Measurements from ENCODE around the gene PSENEN.

The PSENEN gene

DNA sequence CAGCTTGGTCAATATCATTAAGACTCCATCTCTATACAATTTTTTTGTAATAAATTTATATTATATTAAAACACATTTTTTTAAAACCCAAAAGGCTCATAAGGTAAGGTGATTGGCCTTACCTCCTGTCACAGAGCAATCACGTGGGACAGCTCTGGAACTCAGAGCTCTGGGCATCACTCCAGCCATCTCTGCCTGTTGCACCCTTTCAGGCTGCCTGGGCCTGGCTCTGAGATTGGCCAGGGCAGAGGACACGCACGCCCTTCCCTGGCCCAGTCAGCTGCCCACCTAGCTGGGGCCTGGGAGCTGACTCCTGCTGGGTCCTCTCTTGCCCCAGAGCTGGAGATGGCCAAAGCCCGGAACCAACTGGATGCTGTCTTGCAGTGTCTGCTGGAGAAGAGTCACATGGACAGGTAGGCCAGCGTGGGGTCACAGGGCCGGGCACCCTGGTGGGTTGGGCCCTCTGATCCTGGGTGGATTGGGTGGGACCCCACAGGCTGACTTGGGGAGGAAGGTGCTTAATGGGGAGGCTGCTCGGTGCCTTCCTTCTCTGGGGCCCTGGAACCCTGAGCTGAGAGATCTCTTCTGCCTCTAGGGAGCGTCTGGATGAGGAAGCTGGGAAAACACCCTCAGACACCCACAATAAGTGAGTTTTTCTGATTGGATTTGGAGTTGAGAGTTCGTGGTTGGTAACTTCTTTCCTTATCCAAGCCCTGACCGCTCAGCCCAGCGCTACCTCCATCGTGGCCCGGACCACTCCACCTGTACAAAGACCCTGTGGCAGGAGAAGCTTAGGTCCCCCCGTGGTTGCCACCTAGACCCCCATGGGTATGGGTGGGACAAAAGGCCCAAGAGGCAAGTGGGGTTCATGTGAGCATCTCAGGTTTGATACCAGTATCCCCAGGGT lies 6.6 kb downstream of the PSENEN start (continued):
- no peak for TF ChIP-seq ZFP3 (CRISPR knock-in tag; IDR thresholded peaks at IDR 0.05)

DNA sequence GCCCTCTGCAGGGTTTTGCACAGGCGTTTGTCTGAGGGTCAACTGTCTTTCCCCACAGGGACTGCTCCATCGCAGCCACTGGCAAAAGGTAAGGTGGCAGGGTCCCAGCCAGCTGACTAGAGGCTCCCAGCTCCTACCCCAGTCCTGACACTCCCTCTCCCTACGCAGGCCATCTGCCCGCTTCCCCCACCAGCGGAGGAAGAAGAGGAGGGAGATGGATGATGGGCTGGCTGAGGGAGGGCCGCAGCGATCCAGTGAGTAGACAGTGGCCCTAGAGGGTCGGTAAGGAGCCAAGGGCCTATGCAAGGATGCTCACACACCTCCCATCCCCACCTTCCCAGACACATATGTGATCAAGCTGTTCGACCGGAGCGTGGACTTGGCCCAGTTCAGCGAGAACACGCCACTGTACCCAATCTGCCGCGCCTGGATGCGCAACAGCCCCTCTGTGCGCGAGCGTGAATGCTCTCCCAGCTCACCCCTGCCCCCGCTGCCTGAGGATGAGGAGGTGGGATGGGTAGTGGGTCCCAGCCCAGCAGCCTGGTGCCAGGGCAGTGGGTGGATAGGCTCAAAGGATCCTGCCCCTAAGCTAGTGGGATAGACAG lies 7.4 kb downstream of the PSENEN start:
- TF ChIP-seq BACH2 (CRISPR knock-in tag; IDR thresholded peaks at IDR 0.05; ENCODE audit: borderline replicate concordance) = no peak
- no peak for TF ChIP-seq GLIS3 (CRISPR knock-in tag; IDR thresholded peaks at IDR 0.05)
- TF ChIP-seq CSDC2 (CRISPR knock-in tag; IDR thresholded peaks at IDR 0.05) = no peak
- no peak for TF ChIP-seq ZNF565 (CRISPR knock-in tag; conservative IDR thresholded peaks at IDR 0.05; ENCODE audit: low read depth)
- TF ChIP-seq OSR1 (CRISPR knock-in tag; IDR thresholded peaks at IDR 0.05) = no peak
- no peak for TF ChIP-seq ZFP30 (CRISPR knock-in tag; IDR thresholded peaks at IDR 0.05)
- TF ChIP-seq ZNF70 (CRISPR knock-in tag; IDR thresholded peaks at IDR 0.05) = no peak
- no peak for ATAC-seq

DNA sequence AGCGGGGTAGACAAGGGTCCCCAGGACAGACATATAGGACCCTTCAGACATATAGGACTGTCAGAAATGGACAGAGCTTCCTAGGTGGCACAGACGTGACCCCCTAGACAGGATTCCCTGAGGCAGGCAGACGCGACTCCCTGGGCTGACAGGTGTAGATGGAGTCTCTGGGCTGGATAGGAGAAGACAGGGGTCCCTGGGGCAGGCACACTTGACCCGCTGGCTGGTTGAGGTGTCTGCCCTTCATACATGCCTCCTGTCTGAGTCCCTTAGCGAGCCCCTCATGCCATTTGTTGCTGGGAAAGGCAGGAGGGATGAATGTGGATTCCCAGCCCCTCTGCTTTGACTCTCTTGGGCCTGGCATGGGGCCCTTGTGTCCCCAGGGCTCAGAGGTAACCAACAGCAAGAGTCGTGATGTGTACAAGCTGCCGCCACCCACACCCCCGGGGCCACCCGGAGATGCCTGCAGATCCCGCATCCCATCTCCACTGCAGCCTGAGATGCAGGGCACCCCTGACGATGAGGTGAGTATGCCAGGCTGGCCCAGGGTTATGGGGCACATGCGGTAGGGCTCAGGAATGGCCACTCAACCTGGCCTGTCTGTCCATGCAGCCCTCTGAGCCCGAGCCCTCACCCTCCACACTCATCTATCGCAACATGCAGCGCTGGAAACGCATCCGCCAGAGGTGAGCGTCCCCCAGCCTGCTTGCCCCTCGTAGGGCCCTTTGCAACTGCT lies 8.4 kb downstream of the PSENEN start:
- ATAC-seq = no peak
- TF ChIP-seq, protein P1, sequence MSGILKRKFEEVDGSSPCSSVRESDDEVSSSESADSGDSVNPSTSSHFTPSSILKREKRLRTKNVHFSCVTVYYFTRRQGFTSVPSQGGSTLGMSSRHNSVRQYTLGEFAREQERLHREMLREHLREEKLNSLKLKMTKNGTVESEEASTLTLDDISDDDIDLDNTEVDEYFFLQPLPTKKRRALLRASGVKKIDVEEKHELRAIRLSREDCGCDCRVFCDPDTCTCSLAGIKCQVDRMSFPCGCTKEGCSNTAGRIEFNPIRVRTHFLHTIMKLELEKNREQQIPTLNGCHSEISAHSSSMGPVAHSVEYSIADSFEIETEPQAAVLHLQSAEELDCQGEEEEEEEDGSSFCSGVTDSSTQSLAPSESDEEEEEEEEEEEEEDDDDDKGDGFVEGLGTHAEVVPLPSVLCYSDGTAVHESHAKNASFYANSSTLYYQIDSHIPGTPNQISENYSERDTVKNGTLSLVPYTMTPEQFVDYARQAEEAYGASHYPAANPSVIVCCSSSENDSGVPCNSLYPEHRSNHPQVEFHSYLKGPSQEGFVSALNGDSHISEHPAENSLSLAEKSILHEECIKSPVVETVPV (CRISPR knock-in tag; IDR thresholded peaks at IDR 0.05) = no peak
- TF ChIP-seq, protein P2, sequence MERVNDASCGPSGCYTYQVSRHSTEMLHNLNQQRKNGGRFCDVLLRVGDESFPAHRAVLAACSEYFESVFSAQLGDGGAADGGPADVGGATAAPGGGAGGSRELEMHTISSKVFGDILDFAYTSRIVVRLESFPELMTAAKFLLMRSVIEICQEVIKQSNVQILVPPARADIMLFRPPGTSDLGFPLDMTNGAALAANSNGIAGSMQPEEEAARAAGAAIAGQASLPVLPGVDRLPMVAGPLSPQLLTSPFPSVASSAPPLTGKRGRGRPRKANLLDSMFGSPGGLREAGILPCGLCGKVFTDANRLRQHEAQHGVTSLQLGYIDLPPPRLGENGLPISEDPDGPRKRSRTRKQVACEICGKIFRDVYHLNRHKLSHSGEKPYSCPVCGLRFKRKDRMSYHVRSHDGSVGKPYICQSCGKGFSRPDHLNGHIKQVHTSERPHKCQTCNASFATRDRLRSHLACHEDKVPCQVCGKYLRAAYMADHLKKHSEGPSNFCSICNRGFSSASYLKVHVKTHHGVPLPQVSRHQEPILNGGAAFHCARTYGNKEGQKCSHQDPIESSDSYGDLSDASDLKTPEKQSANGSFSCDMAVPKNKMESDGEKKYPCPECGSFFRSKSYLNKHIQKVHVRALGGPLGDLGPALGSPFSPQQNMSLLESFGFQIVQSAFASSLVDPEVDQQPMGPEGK (CRISPR knock-in tag; IDR thresholded peaks at IDR 0.05; ENCODE audit: borderline replicate concordance) = no peak
- TF ChIP-seq, protein P3, sequence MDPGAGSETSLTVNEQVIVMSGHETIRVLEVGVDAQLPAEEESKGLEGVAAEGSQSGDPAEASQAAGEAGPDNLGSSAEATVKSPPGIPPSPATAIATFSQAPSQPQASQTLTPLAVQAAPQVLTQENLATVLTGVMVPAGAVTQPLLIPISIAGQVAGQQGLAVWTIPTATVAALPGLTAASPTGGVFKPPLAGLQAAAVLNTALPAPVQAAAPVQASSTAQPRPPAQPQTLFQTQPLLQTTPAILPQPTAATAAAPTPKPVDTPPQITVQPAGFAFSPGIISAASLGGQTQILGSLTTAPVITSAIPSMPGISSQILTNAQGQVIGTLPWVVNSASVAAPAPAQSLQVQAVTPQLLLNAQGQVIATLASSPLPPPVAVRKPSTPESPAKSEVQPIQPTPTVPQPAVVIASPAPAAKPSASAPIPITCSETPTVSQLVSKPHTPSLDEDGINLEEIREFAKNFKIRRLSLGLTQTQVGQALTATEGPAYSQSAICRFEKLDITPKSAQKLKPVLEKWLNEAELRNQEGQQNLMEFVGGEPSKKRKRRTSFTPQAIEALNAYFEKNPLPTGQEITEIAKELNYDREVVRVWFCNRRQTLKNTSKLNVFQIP (CRISPR knock-in tag; IDR thresholded peaks at IDR 0.05; ENCODE audit: borderline replicate concordance, low read depth) = no peak
- TF ChIP-seq ZNF70 (CRISPR knock-in tag; IDR thresholded peaks at IDR 0.05) (no peak), ISL1 (CRISPR knock-in tag; IDR thresholded peaks at IDR 0.05) (no peak)

DNA sequence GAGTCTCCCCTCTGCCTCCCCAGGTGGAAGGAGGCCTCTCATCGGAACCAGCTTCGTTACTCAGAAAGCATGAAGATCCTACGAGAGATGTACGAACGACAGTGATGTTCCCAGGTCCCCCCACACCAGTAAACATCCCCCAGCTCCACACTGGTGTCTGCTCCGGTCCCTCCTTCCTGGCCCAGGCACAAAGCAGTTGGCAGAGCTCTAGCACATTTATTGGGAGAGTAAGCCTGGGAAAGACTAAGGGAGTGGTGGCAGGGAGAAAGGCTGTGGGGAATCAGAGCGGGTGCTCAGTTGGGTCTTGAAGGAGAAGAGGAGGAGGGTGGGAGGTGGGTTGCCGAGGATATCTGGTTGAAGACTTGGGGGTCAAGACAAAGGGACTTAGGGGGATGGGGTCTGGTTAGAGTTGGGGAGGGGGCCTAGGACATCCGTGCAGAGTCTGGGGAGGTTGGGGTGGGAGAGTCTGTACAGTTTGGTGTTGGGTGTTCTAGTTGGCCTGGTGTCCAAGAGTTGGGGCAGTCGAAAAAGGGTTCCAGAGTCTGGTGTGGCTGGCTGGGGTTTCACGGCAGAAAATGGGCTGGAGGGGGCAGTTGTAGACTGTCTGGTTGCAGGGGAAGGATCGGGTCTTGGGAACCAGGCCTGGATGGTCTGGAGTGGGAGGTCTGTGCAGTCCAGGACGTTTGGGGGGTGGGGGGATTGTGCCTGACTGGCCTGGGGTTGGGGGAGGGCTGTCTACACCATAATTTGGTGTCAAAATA lies 9.1 kb downstream of the PSENEN start:
- ATAC-seq = no peak
- TF ChIP-seq PPARA (CRISPR knock-in tag; IDR thresholded peaks at IDR 0.05; ENCODE audit: borderline replicate concordance) (no peak), TCF4 (CRISPR knock-in tag; IDR thresholded peaks at IDR 0.05; ENCODE audit: borderline replicate concordance) (no peak), TOX (CRISPR knock-in tag; IDR thresholded peaks at IDR 0.05; ENCODE audit: borderline replicate concordance) (no peak)

DNA sequence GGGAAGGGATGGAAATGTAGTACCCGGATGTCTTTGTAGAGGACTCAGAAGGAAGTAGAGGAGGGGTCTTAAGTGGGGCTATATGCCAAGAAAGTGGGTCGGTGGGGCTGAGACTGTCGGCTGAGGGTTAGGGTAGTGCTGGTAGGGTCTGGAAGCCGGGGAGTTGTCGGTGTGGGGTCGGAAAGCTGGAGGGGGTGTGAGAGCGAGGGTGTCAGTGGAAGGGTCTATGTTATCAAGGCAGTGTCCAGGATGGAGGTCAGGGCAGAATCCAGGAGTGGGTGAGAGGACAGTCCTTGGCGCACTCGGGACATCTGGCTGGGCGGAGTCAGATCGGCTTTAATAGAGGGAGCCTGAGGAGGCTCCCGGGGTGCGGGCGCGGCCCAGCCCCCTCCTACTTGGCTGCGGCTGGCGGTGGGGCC lies 9.7 kb downstream of the PSENEN start:
- no peak for TF ChIP-seq GLIS3 (CRISPR knock-in tag; IDR thresholded peaks at IDR 0.05)
- no peak for TF ChIP-seq ESRRG (CRISPR knock-in tag; IDR thresholded peaks at IDR 0.05)
- no peak for TF ChIP-seq ARNTL (CRISPR knock-in tag; IDR thresholded peaks at IDR 0.05; ENCODE audit: borderline replicate concordance, low read depth)
- no peak for TF ChIP-seq ZFP30 (CRISPR knock-in tag; IDR thresholded peaks at IDR 0.05)

More for the DNA sequence above, 9.7 kb downstream of the PSENEN start:
- ATAC-seq = no peak

All from SK-N-SH treated with all-trans-retinoic acid at 6 μM for 48 hours (cell line).